NCI-H510A (cell line): ENCODE results near the gene ASIC4.
A peak's percentile ranks its signal among the peaks of the same experiment; 100 is the strongest.

Source experiments
- DNase-seq: peaks from one replicate; lab custom pipeline; 2025; lab: John Stamatoyannopoulos, UW

ASIC4 gene

GRCh38 chr2:219515874-219516629 lies 1.8 kb downstream of the ASIC4 start:
- DNase-seq: no peak

GRCh38 chr2:219516888-219517287 lies 2.6 kb downstream of the ASIC4 start:
- no peak for DNase-seq

GRCh38 chr2:219517954-219518778 lies 3.9 kb downstream of the ASIC4 start:
- DNase-seq: no peak

GRCh38 chr2:219519526-219519916 lies 5.2 kb downstream of the ASIC4 start:
- no peak for DNase-seq

- no peak for DNase-seq
These were observed 5.8 kb downstream of the ASIC4 start for GRCh38 chr2:219520079-219520478.

- no peak for DNase-seq
These were observed 7.0 kb downstream of the ASIC4 start for GRCh38 chr2:219521066-219521880.

- DNase-seq: peak; percentile 43
These were observed 8.1 kb downstream of the ASIC4 start for GRCh38 chr2:219522111-219523030.

GRCh38 chr2:219523031-219523671 lies 8.9 kb downstream of the ASIC4 start:
- DNase-seq: no peak

- DNase-seq: no peak
These were observed 10.5 kb downstream of the ASIC4 start for GRCh38 chr2:219524817-219525216.

- DNase-seq: no peak
These were observed 11.4 kb downstream of the ASIC4 start for GRCh38 chr2:219525533-219526232.

GRCh38 chr2:219526320-219527075 lies 12.2 kb downstream of the ASIC4 start:
- no peak for DNase-seq

- DNase-seq: peak; percentile 36
These were observed 12.8 kb downstream of the ASIC4 start for GRCh38 chr2:219527076-219527394.

GRCh38 chr2:219527472-219527871 lies 13.2 kb downstream of the ASIC4 start:
- no peak for DNase-seq

GRCh38 chr2:219530048-219530963 lies 16.0 kb downstream of the ASIC4 start:
- DNase-seq: peak; percentile 68

- DNase-seq: no peak
These were observed 17.5 kb downstream of the ASIC4 start for GRCh38 chr2:219531639-219532377.

- DNase-seq: no peak
These were observed 18.0 kb downstream of the ASIC4 start for GRCh38 chr2:219532378-219532649.

- DNase-seq: no peak
These were observed 19.8 kb downstream of the ASIC4 start for GRCh38 chr2:219533930-219534661.
